Esophagus muscularis mucosa (tissue), 4 donors: ENCODE measurements around the gene SRGAP3. TPM values are rescaled to one million over a fixed set of nuclear protein-coding genes. Genes with fewer than 3 reads are reported as not detected.

ENCODE experiments used
- DNase-seq: peaks from one replicate; pipeline ENCODE4 v3.0.0-alpha.2; 2017; ENCODE audit errors: extremely low spot score
- H3K27ac ChIP-seq, 4 donors: fragments of 200-600 bp; sonication (generic); replicated peaks in 1 of 4; 1 replicate in 3 of 4; 2 replicates in 1 of 4; pipeline ENCODE4 v1.5.1; 2016 to 2019; ENCODE audit warnings: mild to moderate bottlenecking in 1 of 4
- H3K27me3 ChIP-seq, 4 donors: fragments of 200-600 bp; sonication (generic); one replicate each; pipeline versions ENCODE4 v1.5.1 to v1.6.0; 2016 to 2019
- H3K36me3 ChIP-seq, 4 donors: fragments of 200-600 bp; sonication (generic); one replicate each; pipeline ENCODE4 v1.5.1; 2016 to 2019
- H3K4me1 ChIP-seq, 4 donors: fragments of 200-600 bp; sonication (generic); one replicate each; pipeline ENCODE4 v1.5.1; 2016 to 2019
- H3K4me3 ChIP-seq, 4 donors: fragments of 200-600 bp; sonication (generic); 1 replicate in 2 of 4; 2 replicates in 2 of 4; pipeline ENCODE4 v1.5.1; 2016 to 2019; ENCODE audit warnings: mild to moderate bottlenecking in 4 of 4, moderate library complexity in 1 of 4
- H3K9me3 ChIP-seq, 4 donors: fragments of 200-600 bp; sonication (generic); 1 replicate in 3 of 4; 2 replicates in 1 of 4; pipeline ENCODE4 v1.5.1; 2016 to 2019
- CTCF ChIP-seq, 3 experiments: fragments of 200-600 bp in 2 of 3; fragments of 450-650 bp in 1 of 3; sonication (generic) in 2 of 3; IDR thresholded peaks; one replicate each; pipeline ENCODE4 v1.5.1; 2017 to 2019; ENCODE audit warnings: antibody characterized with exemption in 3 of 3, mild to moderate bottlenecking in 2 of 3, moderate library complexity in 1 of 3
- EP300 ChIP-seq: sonication (generic); formaldehyde crosslinking; IDR thresholded peaks from one replicate; pipeline ENCODE4 v1.6.1; 2017; ENCODE audit warnings: antibody characterized with exemption
- POLR2A ChIP-seq: fragments of 450-650 bp; IDR thresholded peaks from one replicate; pipeline ENCODE4 v1.6.1; 2017; ENCODE audit warnings: antibody characterized with exemption, moderate library complexity, mild to moderate bottlenecking, low read depth
- POLR2AphosphoS5 ChIP-seq, 2 donors: sonication (generic); formaldehyde crosslinking; IDR thresholded peaks; one replicate each; pipeline ENCODE4 v1.6.1; 2017; ENCODE audit warnings: antibody characterized with exemption in 2 of 2
- whole genome bisulfite sequencing: methylation state at CpG from one replicate; pipeline ENCODE4 v1.1.5; 2018; 5-methylcytosine and 5-hydroxymethylcytosine counted together
- intact Hi-C: fragments of 100-400 bp; cut with DNase I; formaldehyde crosslinking; loops from one replicate; pipeline ENCODE4 v1.15.1; 2023
- total RNA-seq, 4 donors: library from RNA; depleted of rRNA; stranded (reverse); fragments of >200 nt; gene quantifications; one replicate each; pipeline versions ENCODE4 v1.1.0 to v1.2.1, GENCODE V29; 2016

SRGAP3 gene
- total RNA-seq, 4 donors from 2014 or later = 2.4 to 8.6 (median 3.1) TPM

GRCh38 chr3:9102240-9102981, 147.0 kb downstream of the SRGAP3 start:
- intact Hi-C loops = no loop called here
- no peak for DNase-seq
- TF ChIP-seq POLR2A (no peak), EP300 (no peak), POLR2AphosphoS5 (IDR thresholded peaks at IDR 0.05) (no peak), CTCF (IDR thresholded peaks at IDR 0.05) (no peak)
- Histone ChIP-seq H3K27ac (no peak overlapping the region), H3K4me3 (no peak overlapping the region), H3K27me3 (no peaks in the 10 kb centered on the region), H3K9me3 (no peaks in the 10 kb centered on the region), H3K4me1 (peaks cover 0 to 6% (median 0%) of the 10 kb centered on the region in 4 donors), H3K36me3 (peaks cover 0 to 6% (median 0%) of the 10 kb centered on the region in 4 donors)
- 68% methylated on average over 8 of the region's 12 CpGs for WGBS

GRCh38 chr3:9101286-9101685, 148.2 kb downstream of the SRGAP3 start:
- TF ChIP-seq EP300 = no peak
- TF ChIP-seq POLR2AphosphoS5 (IDR thresholded peaks at IDR 0.05) = no peak
- TF ChIP-seq CTCF (IDR thresholded peaks at IDR 0.05) = no peak
- TF ChIP-seq POLR2A = no peak
- Histone ChIP-seq H3K36me3 (peaks cover 0 to 6% (median 0%) of the 10 kb centered on the region in 4 donors), H3K9me3 (peaks cover 0 to 3% (median 0%) of the 10 kb centered on the region in 4 donors), H3K4me3 (no peak overlapping the region), H3K27ac (no peak overlapping the region), H3K27me3 (no peaks in the 10 kb centered on the region), H3K4me1 (peaks cover 0 to 6% (median 0%) of the 10 kb centered on the region in 4 donors)
- 82% methylated on average over 12 of the region's 12 CpGs for WGBS
- DNase-seq = no peak
- intact Hi-C loops = no loop called here

GRCh38 chr3:9100513-9100894, 148.9 kb downstream of the SRGAP3 start:
- intact Hi-C loops = no loop called here
- H3K4me3 ChIP-seq = no peak overlapping the region
- no peaks in the 10 kb centered on the region for H3K27me3 ChIP-seq
- H3K27ac ChIP-seq = no peak overlapping the region
- H3K36me3 ChIP-seq = peaks cover 0 to 6% (median 0%) of the 10 kb centered on the region in 4 donors
- no peak for TF ChIP-seq CTCF (IDR thresholded peaks at IDR 0.05)
- 79% methylated on average over 5 of the region's 5 CpGs for WGBS
- H3K9me3 ChIP-seq = peaks cover 0 to 3% (median 0%) of the 10 kb centered on the region in 4 donors
- peaks cover 0 to 6% (median 0%) of the 10 kb centered on the region in 4 donors for H3K4me1 ChIP-seq
- no peak for DNase-seq

- H3K27ac ChIP-seq = no peak overlapping the region
- H3K27me3 ChIP-seq = no peaks in the 10 kb centered on the region
- intact Hi-C loops = no loop called here
- no peak for TF ChIP-seq POLR2AphosphoS5 (IDR thresholded peaks at IDR 0.05)
- no peak for TF ChIP-seq CTCF (IDR thresholded peaks at IDR 0.05)
- TF ChIP-seq EP300 = no peak
- no peak for TF ChIP-seq POLR2A
- 89% methylated on average over 12 of the region's 12 CpGs for WGBS
- H3K9me3 ChIP-seq = peaks cover 0 to 3% (median 0%) of the 10 kb centered on the region in 4 donors
- H3K4me1 ChIP-seq = peaks cover 0 to 6% (median 0%) of the 10 kb centered on the region in 4 donors
- peaks cover 0 to 6% (median 0%) of the 10 kb centered on the region in 4 donors for H3K36me3 ChIP-seq
- no peak overlapping the region for H3K4me3 ChIP-seq
- DNase-seq = no peak
Measured at GRCh38 chr3:9099702-9100512, 149.5 kb downstream of the SRGAP3 start.
